GM12873 (cell line): ENCODE measurements around the gene SPPL3.

ENCODE experiments used
- CTCF ChIP-seq: IDR thresholded peaks from 2 replicates; pipeline ENCODE4 v1.5.1; 2012; ENCODE audit warnings: low read depth, mild to moderate bottlenecking, moderate library complexity, low read length, control low read depth; ENCODE audit not compliant: insufficient read depth; ENCODE audit errors: missing control alignments

Gene SPPL3

GRCh38 chr12:120821878-120822277 is 82.3 kb downstream of the SPPL3 start:
- TF ChIP-seq CTCF = no peak

- no peak for TF ChIP-seq CTCF
Measured at GRCh38 chr12:120820884-120821510, 83.2 kb downstream of the SPPL3 start.

- no peak for TF ChIP-seq CTCF
Measured at GRCh38 chr12:120818416-120818815, 85.7 kb downstream of the SPPL3 start.

- TF ChIP-seq CTCF = no peak
Measured at GRCh38 chr12:120817559-120818330, 86.4 kb downstream of the SPPL3 start.

GRCh38 chr12:120816363-120816762 is 87.8 kb downstream of the SPPL3 start:
- TF ChIP-seq CTCF = no peak

- TF ChIP-seq CTCF = no peak
Measured at GRCh38 chr12:120814903-120815429, 89.2 kb downstream of the SPPL3 start.

- no peak for TF ChIP-seq CTCF
Measured at GRCh38 chr12:120814203-120814902, 89.8 kb downstream of the SPPL3 start.
